ENCODE measurements around the gene NUP205.
"Not testable (repeated sequence)": the region's sequence is repeated elsewhere in the genome, so short reads cannot be mapped to it uniquely, and the experiment has no call there.

Gene NUP205

GRCh38 chr7:135634191-135634878 lies 76.6 kb downstream of the NUP205 start:
- DNase-seq = no peak

GRCh38 chr7:135639690-135640089 lies 82.0 kb downstream of the NUP205 start:
- DNase-seq = not testable (repeated sequence)

GRCh38 chr7:135644154-135644553 lies 86.4 kb downstream of the NUP205 start:
- no peak for DNase-seq

- DNase-seq = no peak
Observed at GRCh38 chr7:135644729-135645128, 87.0 kb downstream of the NUP205 start.

- no peak for DNase-seq
Observed at GRCh38 chr7:135645296-135645904, 87.7 kb downstream of the NUP205 start.

GRCh38 chr7:135647755-135648154 lies 90.0 kb downstream of the NUP205 start:
- no peak for DNase-seq

GRCh38 chr7:135648235-135648634 lies 90.5 kb downstream of the NUP205 start:
- no peak for DNase-seq

GRCh38 chr7:135650831-135651573 lies 93.3 kb downstream of the NUP205 start:
- no peak for DNase-seq

GRCh38 chr7:135653340-135654080 lies 95.8 kb downstream of the NUP205 start:
- no peak for DNase-seq

- no peak for DNase-seq
Observed at GRCh38 chr7:135658564-135658963, 100.8 kb downstream of the NUP205 start.

- DNase-seq = no peak
Observed at GRCh38 chr7:135659159-135659846, 101.6 kb downstream of the NUP205 start.

- DNase-seq = no peak
Observed at GRCh38 chr7:135661311-135662122, 103.8 kb downstream of the NUP205 start.

GRCh38 chr7:135662123-135662372 lies 104.3 kb downstream of the NUP205 start:
- no peak for DNase-seq

GRCh38 chr7:135662373-135663114 lies 104.8 kb downstream of the NUP205 start, which contains the start of gene STMP1:
Gene STMP1 (plus strand): TSS chr7:135662514.
- DNase-seq = peak; percentile 97

GRCh38 chr7:135664046-135664589 lies 106.4 kb downstream of the NUP205 start:
- DNase-seq = peak in 1 of 2 experiments; percentile 9

GRCh38 chr7:135665042-135665441 lies 107.3 kb downstream of the NUP205 start:
- no peak for DNase-seq

GRCh38 chr7:135666156-135666555 lies 108.4 kb downstream of the NUP205 start:
- no peak for DNase-seq

- no peak for DNase-seq
Observed at GRCh38 chr7:135666846-135667245, 109.1 kb downstream of the NUP205 start.

GRCh38 chr7:135667626-135668025 lies 109.9 kb downstream of the NUP205 start:
- not testable (repeated sequence) for DNase-seq

GRCh38 chr7:135668852-135669395 lies 111.2 kb downstream of the NUP205 start:
- not testable (repeated sequence) for DNase-seq

GRCh38 chr7:135669774-135670173 lies 112.1 kb downstream of the NUP205 start:
- no peak for DNase-seq
